ENCODE data around the gene ZMYM2.

Gene ZMYM2

DNA sequence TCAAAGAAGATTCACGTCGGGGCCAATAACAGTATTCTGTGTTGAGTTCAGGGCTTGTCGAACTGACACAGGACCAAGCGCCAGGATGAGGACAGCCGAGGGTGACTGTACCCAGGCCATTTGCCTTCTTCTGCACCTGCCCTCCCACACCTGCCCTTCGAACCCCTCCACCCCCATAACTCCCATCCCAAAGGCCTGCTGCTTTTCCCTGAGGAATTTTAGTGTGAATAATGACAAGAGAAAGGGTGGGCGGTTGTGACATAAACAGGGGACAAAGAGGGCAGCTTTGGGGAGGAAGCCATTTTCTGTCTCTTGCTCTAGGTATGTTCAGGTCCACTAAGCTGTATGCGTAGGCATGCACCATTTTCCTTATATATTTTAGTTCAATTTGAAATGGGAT is 176.2 kb downstream of the ZMYM2 start:
- no peak for DNase-seq (ENCODE audit: low spot score)

DNA sequence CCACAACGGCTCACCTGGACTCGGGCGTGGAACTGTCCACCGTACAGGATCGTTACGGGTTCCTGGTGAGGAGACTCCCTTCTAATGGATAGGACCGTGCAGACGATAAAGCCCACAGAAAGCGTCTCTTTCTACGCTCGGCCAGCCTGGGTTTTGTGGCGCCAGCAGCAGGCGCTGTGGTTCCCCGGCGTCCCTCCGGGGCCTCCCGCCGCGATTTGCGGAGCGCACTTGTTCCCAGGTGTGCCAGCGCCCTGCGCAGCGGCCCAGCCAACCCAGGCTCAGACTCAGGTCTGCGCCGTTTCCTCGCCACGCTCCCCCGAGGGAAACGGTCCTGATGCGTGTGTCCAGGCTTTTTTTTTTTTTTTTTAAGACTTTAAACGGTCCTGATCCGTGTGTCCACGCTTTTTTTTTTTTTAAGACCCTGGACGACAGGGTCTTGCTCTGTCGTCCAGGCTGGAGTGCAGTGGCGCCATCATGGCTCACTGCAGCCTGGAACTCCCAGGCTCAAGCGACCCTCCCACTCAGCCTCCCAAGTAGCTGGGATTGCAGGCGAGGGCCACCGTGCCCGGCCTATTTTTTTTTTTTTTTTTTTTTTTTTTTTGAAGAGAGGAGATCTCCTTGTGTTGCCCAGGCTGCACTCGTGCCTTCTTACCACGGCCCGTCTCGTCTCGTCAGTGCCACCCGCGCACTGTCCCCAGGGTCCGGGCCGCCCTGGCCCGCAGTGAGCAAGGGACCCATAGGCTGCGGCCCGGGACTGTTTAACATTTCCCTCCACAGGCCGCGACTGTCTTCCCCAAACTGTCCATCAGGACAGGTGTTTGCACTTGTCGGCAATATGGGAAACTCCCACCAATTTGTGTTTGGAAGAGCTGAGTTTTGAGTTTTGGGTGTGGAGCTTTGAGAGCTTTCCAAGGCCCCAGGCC is 178.5 kb downstream of the ZMYM2 start:
- no peak for DNase-seq (ENCODE audit: low spot score)

DNA sequence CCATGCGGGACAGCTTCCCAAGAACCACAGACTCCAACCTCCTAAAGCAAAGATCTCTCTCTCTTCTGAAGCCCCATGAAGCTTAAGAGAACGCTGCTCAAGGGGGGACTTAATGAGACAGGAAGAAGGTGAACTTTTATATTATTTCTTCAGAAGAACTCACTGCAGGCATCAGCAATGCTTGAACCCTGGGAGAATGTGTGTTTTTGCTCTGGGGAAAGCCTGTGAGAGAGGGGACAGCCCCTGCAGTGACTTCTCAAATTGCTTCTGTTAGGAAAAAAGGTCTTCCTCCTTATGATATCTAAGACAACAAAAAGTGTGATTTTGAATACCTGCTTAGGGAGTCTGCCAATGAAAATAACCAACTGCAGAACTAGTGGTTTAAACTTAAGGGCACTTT is 179.3 kb downstream of the ZMYM2 start:
- DNase-seq (ENCODE audit: low spot score): no peak

DNA sequence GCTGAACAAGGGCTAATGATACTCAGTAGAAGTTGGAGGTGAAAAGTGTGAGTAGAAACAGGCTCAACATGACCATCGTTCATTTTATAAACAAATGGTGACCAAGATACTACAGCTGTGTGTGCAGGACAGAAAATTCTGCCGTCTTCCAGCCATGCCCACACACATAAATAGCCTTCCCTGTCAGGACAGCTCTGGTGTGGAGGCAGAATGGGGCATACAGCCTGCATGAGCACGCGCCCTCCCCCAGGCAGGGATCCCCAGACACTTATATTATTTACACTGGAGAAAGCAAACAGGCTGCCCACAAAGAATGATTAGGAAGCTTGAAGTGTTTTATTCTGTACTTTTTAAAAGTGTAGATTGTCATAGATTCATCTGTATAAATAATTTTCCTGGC is 182.0 kb downstream of the ZMYM2 start:
- no peak for DNase-seq (ENCODE audit: low spot score)

All from CD4-positive, alpha-beta T cell treated with Interleukin-6 at 100 ng/mL for 8 hours (primary cell).